Ishikawa (cell line): ENCODE data around the gene EIF2B1.

ENCODE experiments used
- CEBPB ChIP-seq: IDR thresholded peaks from 2 replicates; pipeline ENCODE4 v1.6.1; 2012
- CREB1 ChIP-seq: IDR thresholded peaks from 2 replicates; pipeline ENCODE4 v1.6.1; 2012; ENCODE audit warnings: low read depth
- EGR1 ChIP-seq: IDR thresholded peaks from 2 replicates; pipeline ENCODE4 v1.6.1; 2012
- NFIC ChIP-seq: IDR thresholded peaks from 2 replicates; pipeline ENCODE4 v1.6.1; 2012
- REST ChIP-seq: IDR thresholded peaks from 2 replicates; pipeline ENCODE4 v1.6.1; 2012; ENCODE audit warnings: low read depth, mild to moderate bottlenecking

GRCh38 chr12:123654129-123654701 is 20.7 kb upstream of the EIF2B1 start:
- TF ChIP-seq CREB1 (no peak), CEBPB (no peak), EGR1 (no peak), NFIC (no peak), REST (no peak)
